ENCODE measurements around the gene ZNF592.

GRCh38 chr15:84755736-84756527 lies 7.5 kb downstream of the ZNF592 start:
- TF ChIP-seq POLR2A (IDR thresholded peaks at IDR 0.05) (no peak), CTCF (IDR thresholded peaks at IDR 0.05) (no peak), EP300 (IDR thresholded peaks at IDR 0.05) (no peak), POLR2AphosphoS5 (IDR thresholded peaks at IDR 0.05) (no peak)

Measured in sigmoid colon (tissue), 4 donors.